HG03457 (cell line): ENCODE data around the gene TMEM150C.
"Not testable (repeated sequence)": the region's sequence is repeated elsewhere in the genome, so short reads cannot be mapped to it uniquely, and the experiment has no call there.

Experiments used
- ATAC-seq: cut with Tn5 transposase; IDR thresholded peaks from one replicate; pipeline ENCODE4 v1.9.1; 2021; ENCODE audit warnings: moderate number of reproducible peaks; ENCODE audit not compliant: unreplicated experiment

The TMEM150C gene

DNA sequence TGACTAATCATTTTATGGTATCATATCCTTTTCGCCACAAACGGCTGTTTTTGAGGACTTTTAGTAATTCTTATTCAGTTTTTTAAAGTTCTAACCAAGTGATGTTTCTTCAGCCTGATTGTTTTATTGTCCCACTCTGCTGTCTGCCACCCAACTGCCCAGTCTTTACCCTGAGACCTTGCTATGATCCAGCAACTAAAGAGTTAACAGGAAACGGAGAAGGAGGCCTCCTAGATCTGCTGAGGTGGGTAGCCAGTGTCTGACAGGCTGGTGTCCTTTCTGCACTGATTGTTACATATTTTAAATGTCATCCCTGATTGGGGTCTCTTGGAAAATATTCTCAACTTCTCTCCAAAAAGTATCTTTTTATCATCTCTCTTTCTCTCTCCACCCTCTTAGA lies 7.9 kb upstream of the TMEM150C start:
- ATAC-seq, result no peak

DNA sequence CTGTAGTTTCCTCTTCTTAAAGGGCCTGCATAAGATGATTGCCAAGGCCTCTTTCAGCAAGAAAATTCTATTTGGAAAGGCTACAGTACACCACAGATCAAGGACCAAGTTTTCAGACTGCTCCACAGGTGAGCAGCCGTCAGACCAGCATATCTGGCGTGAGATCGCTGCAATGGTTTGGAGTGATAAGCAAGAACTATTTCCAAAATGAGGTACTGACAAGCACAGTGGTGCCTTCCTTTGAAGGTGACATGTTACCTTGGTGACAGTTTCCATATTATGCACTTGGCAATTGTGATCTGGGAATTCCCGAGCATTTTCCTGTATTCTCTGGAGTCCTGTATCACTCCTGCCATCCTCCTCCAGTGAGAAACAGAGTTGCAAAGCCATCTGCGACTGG lies 7.3 kb upstream of the TMEM150C start:
- ATAC-seq, result no peak

DNA sequence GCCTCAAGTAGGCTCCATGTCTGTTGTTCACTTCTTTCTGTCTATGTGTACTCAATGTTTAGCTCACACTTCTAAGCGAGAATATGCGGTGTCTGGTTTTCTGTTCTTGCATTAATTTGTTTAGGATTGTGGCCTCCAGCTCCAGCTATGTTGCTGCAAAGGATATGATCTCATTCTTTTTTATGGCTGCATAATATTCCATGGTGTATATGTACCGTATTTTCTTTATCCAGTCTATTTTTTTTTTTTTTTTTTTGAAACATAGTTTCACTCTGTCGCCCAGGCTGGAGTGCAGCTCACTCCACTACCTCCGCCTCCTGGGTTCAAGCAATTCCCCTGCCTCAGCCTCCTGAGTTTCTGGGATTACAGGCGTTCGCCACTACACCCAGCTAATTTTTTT lies 5.7 kb upstream of the TMEM150C start:
- no peak for ATAC-seq

DNA sequence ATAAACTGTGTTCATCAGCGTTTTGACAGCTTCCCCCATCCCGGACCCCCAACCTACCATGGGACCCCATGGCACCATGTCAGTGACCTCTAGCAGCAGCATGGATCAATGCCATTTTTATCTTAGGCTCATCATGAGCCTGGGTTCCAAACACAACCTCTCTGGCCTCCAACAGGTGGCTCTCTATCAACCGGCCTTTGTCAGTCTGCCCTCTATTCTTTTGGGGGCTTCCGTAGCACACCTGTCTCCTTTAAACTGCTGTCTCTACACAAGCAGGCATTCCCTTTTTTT lies 721 bp upstream of the TMEM150C start:
- no peak for ATAC-seq

DNA sequence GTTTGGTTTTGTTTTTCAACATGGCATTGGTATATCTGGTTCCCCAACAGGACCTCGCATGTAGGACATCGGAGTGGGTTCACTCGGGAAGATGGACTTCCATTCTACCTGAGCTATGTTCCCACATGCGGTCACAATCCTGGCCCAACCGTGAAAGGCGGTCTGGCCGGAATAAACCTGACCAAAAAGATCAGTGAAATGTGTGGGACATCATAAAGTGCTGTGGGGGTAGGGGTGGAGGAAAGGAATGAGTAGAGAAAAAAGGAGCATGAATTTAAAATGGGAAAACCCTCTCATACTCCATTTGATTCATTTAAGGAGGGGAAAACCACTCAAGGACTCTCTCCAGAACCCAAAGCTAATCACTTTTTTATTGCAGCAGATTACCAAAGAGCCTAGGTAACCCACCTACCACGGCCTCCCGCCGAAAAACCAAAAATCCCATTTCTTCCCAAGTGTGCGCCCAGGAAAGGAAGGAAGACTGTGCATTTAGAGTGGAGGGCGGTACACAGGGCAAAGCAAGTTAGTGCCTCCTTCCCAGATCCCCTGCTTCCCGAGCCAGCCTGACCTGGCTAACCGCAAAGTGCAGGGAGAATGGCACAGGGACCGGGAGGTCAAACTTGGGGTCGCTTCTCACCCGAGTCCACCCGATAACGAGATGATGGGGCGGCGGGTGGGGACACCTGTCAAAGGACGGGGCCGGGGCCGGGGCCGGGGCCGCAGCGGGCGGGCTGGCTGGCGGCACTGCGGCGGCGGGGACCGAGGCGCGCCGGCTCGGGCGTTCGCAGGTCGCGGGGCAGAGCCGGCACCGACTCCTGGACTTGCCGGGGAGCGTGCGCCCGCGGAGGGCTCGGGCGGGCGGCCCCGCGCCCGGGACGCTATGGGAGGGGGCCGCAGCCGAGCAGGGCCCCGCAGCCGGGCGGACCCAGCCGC lies 669 bp downstream of the TMEM150C start:
- no peak for ATAC-seq

DNA sequence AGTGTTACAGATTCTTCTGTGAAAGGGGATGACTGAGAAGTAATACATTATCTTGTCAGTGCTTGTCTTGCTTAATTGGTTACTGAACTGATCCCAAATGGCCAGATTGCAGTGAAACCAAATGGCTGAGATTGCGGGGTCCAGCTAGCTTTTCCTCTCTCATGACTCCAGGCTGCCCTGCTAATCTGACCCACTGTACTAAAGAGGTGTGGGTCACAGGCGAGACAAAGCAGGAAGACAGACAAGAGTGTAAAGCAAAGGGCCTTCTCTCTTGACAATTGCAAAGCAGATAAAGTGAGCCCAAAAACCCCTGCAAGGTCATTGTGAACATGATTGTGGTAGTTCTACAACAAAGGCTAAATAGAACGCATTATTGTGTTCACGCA lies 2.1 kb downstream of the TMEM150C start:
- ATAC-seq, result no peak

DNA sequence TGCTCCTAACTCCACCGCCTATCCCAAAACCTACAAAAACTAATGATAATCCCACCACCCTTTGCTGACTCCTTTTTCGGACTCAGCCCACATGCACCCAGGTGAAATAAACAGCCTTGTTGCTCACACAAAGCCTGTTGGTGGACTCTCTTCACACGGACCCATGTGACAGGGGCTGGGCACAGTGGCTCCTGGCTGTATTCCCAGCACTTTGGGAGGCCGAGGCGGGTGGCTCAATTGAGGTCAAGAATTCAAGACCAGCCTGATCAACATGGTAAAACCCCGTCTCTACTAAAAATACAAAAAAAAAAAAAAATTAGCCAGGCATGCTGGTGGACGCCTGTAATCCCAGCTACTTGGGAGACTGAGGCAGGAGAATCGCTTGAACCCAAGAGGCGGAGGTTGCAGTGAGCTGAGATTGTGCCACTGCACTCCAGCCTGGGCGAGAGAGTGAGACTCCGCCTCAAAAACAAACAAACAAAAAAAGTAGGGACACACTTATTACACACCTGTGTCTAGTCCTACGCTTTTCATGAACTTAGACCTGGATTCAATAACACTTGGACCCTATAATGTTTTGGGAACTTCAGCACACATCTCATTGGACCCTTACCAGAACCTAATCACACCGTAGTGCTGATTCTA lies 2.6 kb downstream of the TMEM150C start:
- not testable (repeated sequence) for ATAC-seq

DNA sequence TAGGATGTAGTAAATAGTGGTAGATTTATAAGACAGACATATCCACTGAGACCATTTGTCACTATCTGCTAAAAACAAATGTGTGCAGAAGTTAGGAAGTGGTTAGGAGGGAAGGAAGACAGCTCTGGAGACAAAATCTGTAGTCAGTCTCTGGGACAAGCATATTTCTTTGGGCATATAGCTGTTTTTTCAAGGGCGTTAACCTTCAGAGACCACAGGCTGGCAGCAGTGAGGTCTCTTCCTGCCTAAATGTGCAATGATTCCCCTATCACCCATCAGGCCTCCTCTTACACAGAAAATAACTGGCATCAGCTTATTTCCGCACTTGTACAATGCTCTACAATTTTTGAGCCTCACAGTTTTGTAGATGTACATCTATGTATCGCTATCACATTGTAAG lies 6.5 kb downstream of the TMEM150C start:
- no peak for ATAC-seq

DNA sequence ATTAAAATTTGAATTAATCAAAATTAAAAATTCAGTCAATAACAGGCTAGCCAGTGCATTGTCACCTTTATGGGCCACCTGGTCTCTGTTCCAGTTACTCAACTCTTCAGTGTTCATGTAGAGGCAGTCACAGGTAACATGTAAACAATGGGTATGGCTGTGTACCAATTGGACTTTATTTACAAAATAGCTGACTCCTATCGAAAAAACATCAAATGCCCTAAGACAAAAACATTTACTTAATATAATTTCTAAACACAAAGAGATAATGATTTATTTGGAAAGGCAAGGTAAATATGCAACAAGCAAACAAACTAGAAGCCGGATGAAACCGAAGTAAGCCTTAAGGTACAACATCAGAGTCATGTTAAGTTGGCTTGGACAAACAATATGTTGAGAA lies 8.8 kb downstream of the TMEM150C start:
- no peak for ATAC-seq

DNA sequence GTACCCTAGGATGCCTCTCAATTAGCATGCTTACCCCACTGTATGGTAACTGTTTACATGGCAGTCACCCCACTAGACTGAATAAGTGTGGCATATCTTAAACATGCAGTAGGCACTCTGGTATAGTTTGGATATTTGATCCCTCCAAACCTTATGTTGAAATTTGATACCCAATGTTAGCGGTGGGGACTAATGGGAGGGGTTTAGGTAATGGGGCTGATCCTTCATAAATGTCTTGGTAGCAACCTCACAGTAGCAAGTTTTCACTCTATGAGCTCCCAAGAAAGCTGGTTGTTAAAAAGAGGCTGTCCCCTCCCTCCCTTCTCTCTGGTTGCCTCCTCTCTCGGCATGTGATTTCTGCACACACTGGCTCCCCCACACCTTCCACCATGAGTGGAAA lies 10.1 kb downstream of the TMEM150C start:
- no peak for ATAC-seq

DNA sequence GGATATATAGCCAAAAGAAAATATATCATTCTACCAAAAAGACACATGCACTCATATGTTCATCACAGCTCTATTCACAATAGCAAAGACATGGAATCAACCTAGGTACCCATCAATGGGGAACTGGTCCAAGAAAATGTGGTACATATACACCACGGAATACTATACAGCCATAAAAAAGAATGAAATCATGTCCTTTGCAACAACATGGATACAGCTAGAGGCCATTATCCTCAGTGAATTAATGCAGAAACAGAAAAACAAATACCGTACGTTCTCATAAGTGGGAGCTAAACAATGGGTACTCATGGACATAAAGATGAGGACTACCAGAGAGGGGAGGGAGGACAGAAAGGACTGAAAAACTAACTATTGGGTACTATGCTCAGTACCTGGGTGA lies 13.9 kb downstream of the TMEM150C start:
- not testable (repeated sequence) for ATAC-seq

DNA sequence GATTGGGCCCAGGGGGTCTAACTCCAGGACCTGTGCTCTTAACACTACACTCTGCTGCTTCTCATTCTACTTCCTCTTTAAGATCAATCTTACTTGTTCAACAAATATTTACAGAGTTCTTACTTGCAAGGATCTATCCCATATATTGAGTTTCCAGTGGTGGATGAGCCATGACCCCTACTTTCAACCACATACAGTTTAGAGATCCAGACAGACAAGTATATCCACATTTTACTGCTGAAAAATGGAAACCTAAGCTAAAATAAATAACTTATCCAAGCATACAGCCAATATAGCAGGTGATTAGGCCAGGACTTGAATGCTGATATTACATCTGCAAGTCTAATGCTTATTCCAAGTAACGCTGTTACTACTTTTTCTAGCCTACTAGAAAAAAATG lies 18.7 kb downstream of the TMEM150C start:
- ATAC-seq, result no peak

DNA sequence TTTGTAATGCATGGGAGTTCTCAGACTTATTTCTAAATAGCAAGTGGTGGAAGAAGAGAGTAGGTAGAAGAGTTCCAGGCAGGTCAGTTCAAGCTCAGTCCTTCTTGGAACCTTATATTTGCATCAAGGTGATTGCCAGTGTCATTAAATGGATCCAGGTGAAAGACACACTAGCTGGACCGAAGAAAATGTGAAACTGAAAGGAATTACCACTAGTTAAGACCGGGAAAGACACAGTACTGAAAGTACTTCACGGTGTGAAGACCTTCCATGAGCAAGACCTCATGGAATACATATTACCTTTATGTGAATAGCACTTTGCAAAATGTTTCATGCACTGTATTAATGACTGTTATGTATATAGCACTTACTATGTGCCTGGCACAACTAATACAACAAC lies 19.1 kb downstream of the TMEM150C start:
- no peak for ATAC-seq

DNA sequence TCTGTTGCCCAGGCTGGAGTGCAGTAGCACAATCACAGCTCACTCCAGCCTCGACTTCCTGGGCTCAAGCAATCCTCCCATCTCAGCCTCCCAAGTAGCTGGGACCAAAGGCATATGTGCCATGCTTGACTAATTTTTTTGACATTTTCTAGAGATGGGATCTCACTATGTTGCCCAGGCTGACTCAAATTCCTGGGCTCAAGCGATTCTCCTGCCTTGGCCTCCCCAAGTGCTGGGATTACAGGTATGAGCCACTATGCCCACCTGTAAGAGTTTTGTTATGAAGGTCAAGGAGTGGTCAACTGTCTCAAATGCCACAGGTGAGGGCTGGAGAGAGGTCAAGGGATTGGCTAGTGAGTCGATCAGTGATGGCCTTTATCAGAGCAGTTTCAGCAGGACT lies 32.5 kb downstream of the TMEM150C start:
- no peak for ATAC-seq

DNA sequence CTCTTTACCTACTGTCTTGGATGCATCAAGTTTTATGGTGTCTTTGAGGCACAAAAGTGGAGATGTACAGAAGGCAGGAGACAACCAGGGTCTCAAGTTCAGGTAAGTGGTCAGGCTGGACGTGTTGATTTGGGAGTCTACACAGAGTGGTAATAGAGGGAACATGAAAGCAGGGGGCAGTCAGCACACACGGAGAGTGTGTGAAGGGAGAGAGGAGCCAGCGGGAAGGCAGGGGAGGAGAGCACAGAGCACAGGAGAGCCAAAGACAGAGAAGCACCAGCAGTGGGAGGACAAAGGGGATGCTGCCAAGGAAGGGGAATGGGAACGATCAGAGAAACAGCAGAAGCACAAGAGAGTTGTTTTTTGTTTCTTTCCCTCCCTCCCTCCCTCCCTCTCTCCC lies 32.9 kb downstream of the TMEM150C start:
- no peak for ATAC-seq

DNA sequence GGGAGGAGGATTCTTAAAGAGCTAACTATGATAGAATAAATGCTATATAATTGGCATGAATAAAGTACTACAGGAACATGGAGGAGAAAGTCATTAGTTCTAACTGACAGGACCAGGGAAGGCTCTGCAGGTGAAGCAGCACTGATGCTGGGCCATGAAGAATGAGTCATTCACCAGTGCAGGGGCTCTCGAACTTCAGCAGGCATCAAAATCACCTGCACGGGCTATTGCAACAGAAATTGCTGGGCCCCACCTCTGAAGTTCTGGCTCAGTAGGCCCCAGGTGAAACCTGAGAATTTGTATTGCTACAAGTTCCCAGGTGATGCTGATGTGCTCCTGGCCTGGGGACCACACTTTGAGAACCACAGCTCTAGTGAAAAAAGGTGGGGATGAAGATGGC lies 33.7 kb downstream of the TMEM150C start:
- no peak for ATAC-seq

DNA sequence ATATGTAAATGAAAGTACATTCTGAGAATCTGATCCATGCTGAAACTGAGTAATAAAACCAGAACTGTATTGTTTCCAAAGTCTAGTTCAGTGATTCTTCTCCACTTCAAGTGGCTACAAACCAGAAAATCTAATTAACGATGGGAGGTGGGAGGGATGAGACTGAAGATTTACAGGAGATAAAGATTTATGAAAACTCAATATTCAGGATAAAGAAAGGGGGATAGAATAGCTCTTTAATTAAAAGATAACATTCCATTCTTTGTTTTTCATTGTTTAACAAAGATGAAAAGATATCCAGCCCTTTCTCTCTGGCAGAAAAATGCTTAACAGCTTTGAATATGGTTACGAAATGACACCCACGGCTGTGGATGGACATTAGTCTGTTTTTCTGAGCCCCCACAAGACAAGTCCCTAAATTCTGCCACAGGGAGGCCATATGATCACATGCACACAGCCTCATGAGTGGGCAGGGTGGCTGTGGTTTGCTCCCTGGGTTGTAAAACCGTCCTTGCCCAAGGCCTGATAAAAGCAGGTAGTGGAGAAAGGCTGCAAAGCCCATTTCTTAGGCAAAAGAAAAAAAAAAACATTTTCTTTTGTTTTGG lies 36.4 kb downstream of the TMEM150C start:
- no peak for ATAC-seq

DNA sequence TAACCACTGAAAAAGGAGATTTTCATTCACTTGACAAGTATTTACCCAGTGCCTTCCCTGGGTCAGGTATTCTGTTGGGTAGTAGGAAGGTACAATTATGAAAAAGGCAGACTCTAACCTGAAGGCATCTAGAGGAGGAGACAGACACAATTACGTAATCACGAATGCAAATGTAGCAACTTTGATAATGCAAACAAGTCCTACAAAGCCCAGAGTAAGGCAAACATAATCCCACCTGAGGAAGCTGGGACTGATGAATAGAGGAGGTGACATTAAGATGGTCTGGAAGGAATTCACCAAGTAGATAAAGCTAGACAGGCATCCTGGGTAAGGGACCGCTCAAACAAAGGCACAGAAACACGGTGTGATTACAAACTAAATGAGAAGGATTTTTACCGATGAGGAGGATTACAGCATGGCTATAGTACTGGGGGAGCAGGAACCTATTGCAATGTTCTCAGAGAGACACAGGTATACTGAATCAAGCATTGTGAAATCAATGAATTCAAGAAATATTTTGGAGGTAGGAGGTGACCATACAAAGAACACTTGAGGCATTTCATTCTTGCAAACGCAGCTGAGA lies 37.1 kb downstream of the TMEM150C start:
- ATAC-seq, result no peak

DNA sequence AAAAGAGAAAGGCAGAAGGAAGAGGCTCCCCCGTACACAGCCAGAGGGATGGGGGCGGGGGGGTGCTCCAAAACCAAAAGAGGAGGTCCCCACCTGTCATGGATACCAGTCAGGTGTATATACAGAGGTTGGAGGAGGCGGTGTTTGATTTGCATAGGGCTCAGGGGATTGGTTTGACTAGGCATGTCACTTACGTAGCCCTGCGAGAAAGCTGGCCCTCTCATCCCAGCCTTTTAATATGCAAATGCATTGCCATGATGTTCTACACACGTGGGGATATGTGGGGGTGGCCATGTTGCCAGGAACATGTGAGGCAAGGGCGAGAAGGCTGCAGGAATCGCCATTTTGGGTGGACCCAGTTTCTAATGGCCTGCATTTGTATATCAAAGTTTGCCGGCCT lies 38.6 kb downstream of the TMEM150C start:
- no peak for ATAC-seq

DNA sequence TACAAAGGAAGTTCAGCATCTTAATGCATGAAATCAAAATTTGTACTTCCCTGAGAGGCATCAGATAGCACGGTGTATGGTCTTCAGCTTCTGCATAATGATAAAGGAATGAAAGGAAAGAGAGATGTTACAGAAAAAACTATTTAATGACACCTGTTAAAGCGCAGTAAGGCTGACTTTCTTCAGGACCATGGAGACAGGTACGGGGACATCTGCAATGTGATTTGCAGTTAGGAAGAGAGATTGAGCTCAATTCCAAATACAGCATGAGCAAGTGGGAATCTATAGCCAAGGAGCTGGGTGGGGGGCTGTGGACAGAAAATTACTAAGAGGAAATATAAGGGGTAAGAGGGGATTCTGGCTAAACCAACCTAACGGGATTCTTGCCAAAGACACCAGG lies 39.3 kb downstream of the TMEM150C start:
- ATAC-seq, result no peak

DNA sequence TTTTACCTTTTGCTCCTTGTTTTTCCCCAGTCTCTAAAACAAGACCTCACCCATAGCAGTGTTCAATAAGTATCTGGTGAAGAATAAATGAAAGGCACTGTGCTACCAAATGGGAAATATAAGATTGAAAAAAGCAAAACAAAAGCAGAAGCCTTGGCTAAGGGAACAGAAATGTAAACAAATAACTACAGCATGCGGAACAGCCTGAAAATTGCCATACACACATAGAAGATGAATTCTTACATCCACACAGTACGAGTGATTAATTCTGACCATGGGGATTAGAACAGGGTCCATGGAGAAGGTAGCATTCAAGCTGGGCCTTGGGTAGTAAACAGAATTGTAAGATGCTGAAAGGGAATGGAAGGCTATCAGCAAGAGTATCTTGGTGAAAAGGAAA lies 40.5 kb downstream of the TMEM150C start:
- ATAC-seq, result no peak

DNA sequence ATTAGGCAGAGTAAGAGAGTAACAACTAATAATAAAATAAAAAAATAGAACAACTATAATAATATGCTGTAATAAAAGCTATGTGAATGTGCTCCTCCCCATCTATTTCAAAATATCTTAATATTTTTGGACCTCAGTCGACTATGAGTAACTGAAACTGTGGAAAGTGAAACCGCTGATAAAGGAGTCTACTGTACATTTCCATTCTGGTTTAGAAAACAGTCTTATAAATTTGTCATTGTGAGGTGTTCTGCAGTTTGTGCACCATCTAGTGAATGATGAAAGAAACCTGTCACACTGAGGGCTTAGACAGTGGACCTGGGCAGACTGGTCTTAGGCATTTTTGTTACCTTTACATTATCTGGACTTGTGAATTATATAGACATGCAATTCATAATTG lies 42.0 kb downstream of the TMEM150C start:
- ATAC-seq, result no peak
